GM12878 (cell line): Measurements from ENCODE around the gene AHCYL2. TPM values are rescaled to one million over a fixed set of nuclear protein-coding genes. Genes with fewer than 3 reads are reported as not detected.

Experiments
- ATAC-seq: fragments of 200-7000 bp; cut with Tn5 transposase; 3 replicates; pipeline ENCODE4 v1.9.1; 2020; ENCODE audit warnings: mild to moderate bottlenecking, moderate library complexity
- BruUV-seq: library from RNA; stranded (reverse); fragments of 400-500 nt; replicated peaks from 2 replicates; lab custom pipeline; 2021; lab: Mats Ljungman, UMichigan
- CTCF ChIA-PET: fragments of 300-600 bp; sonication (Branson Sonifier 250); formaldehyde crosslinking; extraction: SDS; loops from one replicate; lab custom pipeline; 2021; ENCODE audit warnings: inconsistent platforms; lab: Yijun Ruan, JAX
- POLR2A ChIA-PET: fragments of 350-600 bp; formaldehyde crosslinking; extraction: SDS; loops from one replicate; lab custom pipeline; 2021; ENCODE audit warnings: inconsistent platforms; lab: Charles Lee
- RAD21 ChIA-PET: fragments of 300-600 bp; sonication (Branson Sonifier 250); formaldehyde crosslinking; loops from one replicate; lab custom pipeline; 2023; ENCODE audit warnings: antibody characterized with exemption; ENCODE audit not compliant: unreplicated experiment; lab: Charles Lee
- SMC1A ChIA-PET: fragments of 300-600 bp; sonication (Branson Sonifier 250); formaldehyde crosslinking; loops from one replicate; lab custom pipeline; 2023; ENCODE audit not compliant: unreplicated experiment, uncharacterized antibody; lab: Charles Lee
- DNase-seq: peaks from one replicate; pipeline ENCODE4 v3.0.0-alpha.2; 2011; ENCODE audit warnings: low read depth, low spot score
- FAIRE-seq: peaks from 3 replicates; lab custom pipeline; 2011; peaks lifted over from hg19 to GRCh38; lab: Jason Lieb, UNC
- H2AFZ ChIP-seq: 2 replicates; pipeline ENCODE4 v1.6.0; 2011; ENCODE audit warnings: low read depth, low read length, control low read depth; ENCODE audit not compliant: control insufficient read depth
- H3K27ac ChIP-seq: 2 replicates; pipeline ENCODE4 v1.5.1; 2011; ENCODE audit warnings: control low read depth; ENCODE audit not compliant: control insufficient read depth, insufficient read depth
- H3K27me3 ChIP-seq, 2 experiments: replicated peaks in 1 of 2; 2 replicates each; pipeline versions ENCODE4 v1.6.0 to v1.6.1; 2011; ENCODE audit warnings: low read length in 1 of 2; ENCODE audit not compliant: control insufficient read depth in 2 of 2, insufficient read depth in 2 of 2
- H3K36me3 ChIP-seq, 2 experiments: 2 replicates each; pipeline ENCODE4 v1.5.1; 2011; ENCODE audit warnings: low read length in 1 of 2; ENCODE audit not compliant: control insufficient read depth in 2 of 2, insufficient read depth in 2 of 2
- H3K4me1 ChIP-seq: 2 replicates; pipeline ENCODE4 v1.6.1; 2011; ENCODE audit warnings: mild to moderate bottlenecking, low read length, moderate library complexity, mixed read lengths; ENCODE audit not compliant: control insufficient read depth, insufficient read depth
- H3K4me2 ChIP-seq: 2 replicates; pipeline ENCODE4 v1.6.0; 2011; ENCODE audit warnings: control low read depth; ENCODE audit not compliant: control insufficient read depth, insufficient read depth
- H3K4me3 ChIP-seq: fragments of 200-600 bp; sonication (generic); 2 replicates; pipeline ENCODE4 v1.5.1; 2016
- H3K79me2 ChIP-seq: 2 replicates; pipeline ENCODE4 v1.6.0; 2011; ENCODE audit warnings: low read length; ENCODE audit not compliant: control insufficient read depth, insufficient read depth
- H3K9ac ChIP-seq: 2 replicates; pipeline ENCODE4 v1.8.0; 2011; ENCODE audit warnings: low read length, control low read depth, mixed read lengths; ENCODE audit not compliant: control insufficient read depth, insufficient read depth
- H3K9me3 ChIP-seq: replicated peaks from 3 replicates; pipeline ENCODE4 v1.5.1; 2011; ENCODE audit warnings: mild to moderate bottlenecking, low read length; ENCODE audit not compliant: control insufficient read depth, insufficient read depth
- H4K20me1 ChIP-seq: 2 replicates; pipeline ENCODE4 v1.6.0; 2011; ENCODE audit not compliant: control insufficient read depth, insufficient read depth
- CREB1 ChIP-seq: IDR thresholded peaks from 2 replicates; pipeline ENCODE4 v1.6.1; 2012; ENCODE audit warnings: low read depth, mild to moderate bottlenecking, inconsistent platforms
- FOXM1 ChIP-seq: IDR thresholded peaks from 2 replicates; pipeline ENCODE4 v1.6.1; 2012; ENCODE audit warnings: low read depth, mild to moderate bottlenecking, inconsistent platforms, low read length, moderate library complexity
- HDAC6 ChIP-seq: fragments of 200-600 bp; sonication (generic); IDR thresholded peaks from one replicate; pipeline ENCODE4 v1.8.0; 2017; ENCODE audit warnings: antibody characterized with exemption; ENCODE audit not compliant: unreplicated experiment
- NFIC ChIP-seq: IDR thresholded peaks from 2 replicates; pipeline ENCODE4 v1.6.1; 2012; ENCODE audit warnings: low read depth, mild to moderate bottlenecking, inconsistent platforms, low read length, moderate library complexity
- NR2F1 ChIP-seq: fragments of 450-650 bp; conservative IDR thresholded peaks from 2 replicates; pipeline ENCODE4 v1.6.1; 2017; ENCODE audit warnings: mild to moderate bottlenecking
- RAD51 ChIP-seq: fragments of 450-650 bp; IDR thresholded peaks from 2 replicates; pipeline ENCODE4 v1.6.1; 2016; ENCODE audit warnings: moderate library complexity, mild to moderate bottlenecking, inconsistent platforms
- RELA ChIP-seq: fragments of 450-650 bp; IDR thresholded peaks from 2 replicates; pipeline ENCODE4 v1.8.0; 2014; ENCODE audit warnings: borderline replicate concordance; ENCODE audit not compliant: partially characterized antibody
- TAF1 ChIP-seq: IDR thresholded peaks from 2 replicates; pipeline ENCODE4 v1.6.1; 2011; ENCODE audit warnings: mild to moderate bottlenecking, low read depth, low read length, borderline replicate concordance
- TCF7 ChIP-seq: IDR thresholded peaks from 2 replicates; pipeline ENCODE4 v1.6.1; 2014; ENCODE audit warnings: antibody characterized with exemption, borderline replicate concordance
- YBX1 ChIP-seq: fragments of 450-650 bp; IDR thresholded peaks from 2 replicates; pipeline ENCODE4 v1.6.1; 2016; ENCODE audit warnings: antibody characterized with exemption
- WGBS: methylation state at CpG from one replicate; pipeline ENCODE4 v1.1.6; 2016; ENCODE audit warnings: low lambda C conversion rate; ENCODE audit not compliant: insufficient replicate concordance, insufficient coverage; ENCODE audit errors: missing lambda C conversion rate; 5-methylcytosine and 5-hydroxymethylcytosine counted together
- in situ Hi-C: fragments of 300-500 bp; cut with MboI; formaldehyde crosslinking; loops from 9 replicates; pipeline ENCODE4 v1.14.3; 2018; ENCODE audit warnings: mixed read lengths
- intact Hi-C: fragments of 100-400 bp; cut with micrococcal nuclease; formaldehyde crosslinking; loops from one replicate; pipeline ENCODE4 v1.14.2; 2022; ENCODE audit not compliant: unreplicated experiment
- polyA plus RNA-seq, 11 experiments: library from polyadenylated mRNA; depleted of rRNA in 4 of 11; unstranded in 6 of 11; stranded (reverse) in 5 of 11; fragments of >200 nt; fragmentation: Nextera tagmentation in 4 of 11; fragmentation: Illumina TruSeq in 1 of 11; extraction: Ambion mirVana in 4 of 11; extraction: Trizol in 1 of 11; gene quantifications; 1 replicate in 1 of 11; 2 replicates in 10 of 11; pipeline versions ENCODE4 v1.2.1 to v1.2.3, GENCODE V29; 2011 to 2016; ENCODE audit warnings: inconsistent platforms in 2 of 11, missing spikeins in 2 of 11, low read depth in 1 of 11
- total RNA-seq, 4 experiments: library from RNA; depleted of rRNA in 3 of 4; stranded (reverse); fragments of >200 nt in 3 of 4; fragmentation: Illumina TruSeq in 1 of 4; extraction: Trizol in 1 of 4; gene quantifications; 2 replicates each; pipeline versions ENCODE4 v1.2.1 to v1.2.3, GENCODE V29; 2013 to 2021

Gene AHCYL2
- total and polyA plus RNA-seq, 10 of the 15 experiments (the other 5 are each of a cell fraction or from before 2014, with no cell fraction given), result 1.7 to 29.1 (median 5.4) TPM

GRCh38 chr7:129327076-129327475 lies 102.2 kb downstream of the AHCYL2 start:
- Histone ChIP-seq H3K4me1 (no peaks in the 10 kb centered on the region), H3K4me3 (no peak overlapping the region), H3K27me3 (no peaks in the 10 kb centered on the region), H3K9me3 (no peaks in the 10 kb centered on the region), H4K20me1 (no peaks in the 10 kb centered on the region), H3K36me3 (no peaks in the 10 kb centered on the region), H3K79me2 (no peaks in the 10 kb centered on the region), H3K27ac (no peak overlapping the region), H2AFZ (no peak overlapping the region), H3K9ac (no peak overlapping the region), H3K4me2 (no peak overlapping the region)
- in situ Hi-C loops, result no loop called here
- intact Hi-C loops, result no loop called here
- no peak for FAIRE-seq
- 82% methylated on average over 1 of the region's 1 CpG for WGBS
- SMC1A ChIA-PET, result interaction anchor here (1.0 to 1.1 kb wide), 2 partner anchors 40 to 44 kb away, joined by 3 read pairs; no protein-coding TSS in a partner anchor
- no peak for ATAC-seq
- DNase-seq, result no peak
- RAD21 ChIA-PET, result no interaction called here
- POLR2A ChIA-PET, result no interaction called here
- BruUV-seq, result no TSS peak
- CTCF ChIA-PET, result interaction anchor here (0.9 to 1.7 kb wide), 2 partner anchors 17 to 49 kb away, joined by 4 to 5 read pairs; no protein-coding TSS in a partner anchor
- TF ChIP-seq RELA (no peak), TCF7 (no peak), FOXM1 (no peak), HDAC6 (no peak), CREB1 (no peak), YBX1 (no peak), TAF1 (no peak), NR2F1 (no peak), RAD51 (no peak), NFIC (no peak)
